PC-9 (cell line): ENCODE data around the gene FNIP2. TPM values are rescaled to one million over a fixed set of nuclear protein-coding genes. Genes with fewer than 3 reads are reported as not detected.
A peak's percentile ranks its signal among the peaks of the same experiment; 100 is the strongest.

Experiments used
- BruUV-seq: library from RNA; stranded (reverse); fragments of 400-500 nt; replicated peaks from 2 replicates; lab custom pipeline; 2021; lab: Mats Ljungman, UMichigan
- CTCF ChIA-PET: fragments of 300-600 bp; sonication (Branson Sonifier 250); formaldehyde crosslinking; loops from one replicate; lab custom pipeline; 2022; ENCODE audit warnings: antibody characterized with exemption; lab: Charles Lee
- POLR2A ChIA-PET: fragments of 300-600 bp; sonication (Branson Sonifier 250); formaldehyde crosslinking; loops from one replicate; lab custom pipeline; 2022; ENCODE audit warnings: antibody characterized with exemption; ENCODE audit not compliant: unreplicated experiment; lab: Charles Lee
- DNase-seq, 2 experiments: peaks; one replicate each; pipeline versions ENCODE4 v3.0.0 to v3.0.0-alpha.2; 2015 to 2022; ENCODE audit warnings: mixed read lengths in 1 of 2
- H2AFZ ChIP-seq: fragments of 200-600 bp; sonication (generic); 2 replicates; pipeline ENCODE4 v1.8.1; 2017; ENCODE audit warnings: antibody characterized with exemption
- H3F3A ChIP-seq: fragments of 200-600 bp; sonication (generic); 2 replicates; pipeline ENCODE4 v1.8.1; 2017; ENCODE audit warnings: antibody characterized with exemption, mild to moderate bottlenecking, low read depth; ENCODE audit not compliant: insufficient read depth
- H3K27ac ChIP-seq: fragments of 200-600 bp; sonication (generic); 2 replicates; pipeline ENCODE4 v1.6.1; 2016; ENCODE audit warnings: mixed run types
- H3K27me3 ChIP-seq: fragments of 200-600 bp; sonication (generic); 2 replicates; pipeline ENCODE4 v1.6.1; 2016; ENCODE audit warnings: low read depth, mixed run types; ENCODE audit not compliant: insufficient read depth
- H3K36me3 ChIP-seq: fragments of 200-600 bp; sonication (generic); 2 replicates; pipeline ENCODE4 v1.6.1; 2016; ENCODE audit warnings: low read depth, mixed run types
- H3K4me1 ChIP-seq: fragments of 200-600 bp; sonication (generic); replicated peaks from 2 replicates; pipeline ENCODE4 v1.6.1; 2016; ENCODE audit warnings: mixed run types; ENCODE audit not compliant: insufficient read depth
- H3K4me2 ChIP-seq: fragments of 200-600 bp; sonication (generic); 2 replicates; pipeline ENCODE4 v1.6.1; 2017; ENCODE audit warnings: mixed run types
- H3K4me3 ChIP-seq: fragments of 200-600 bp; sonication (generic); 2 replicates; pipeline ENCODE4 v1.6.1; 2016; ENCODE audit warnings: mixed run types
- H3K79me2 ChIP-seq: fragments of 200-600 bp; sonication (generic); 2 replicates; pipeline ENCODE4 v1.6.1; 2017; ENCODE audit warnings: low read depth, mixed run types
- H3K9me2 ChIP-seq: fragments of 200-600 bp; sonication (generic); 2 replicates; pipeline ENCODE4 v1.8.1; 2017; ENCODE audit warnings: mild to moderate bottlenecking; ENCODE audit not compliant: insufficient read depth
- H3K9me3 ChIP-seq: fragments of 200-600 bp; sonication (generic); 2 replicates; pipeline ENCODE4 v1.8.1; 2016; ENCODE audit warnings: low read depth; ENCODE audit not compliant: insufficient read depth
- H4K20me1 ChIP-seq: fragments of 200-600 bp; sonication (generic); 2 replicates; pipeline ENCODE4 v1.8.1; 2017; ENCODE audit not compliant: insufficient read depth
- CTCF ChIP-seq: fragments of 200-600 bp; sonication (generic); conservative IDR thresholded peaks from 2 replicates; pipeline ENCODE4 v1.6.1; 2017; ENCODE audit warnings: mixed run types, antibody characterized with exemption, mild to moderate bottlenecking, moderate library complexity
- EZH2 ChIP-seq: fragments of 200-600 bp; sonication (generic); IDR thresholded peaks from 2 replicates; pipeline ENCODE4 v1.8.0; 2017; ENCODE audit warnings: antibody characterized with exemption, low read depth
- intact Hi-C: fragments of 100-400 bp; cut with micrococcal nuclease; formaldehyde crosslinking; loops from one replicate; pipeline ENCODE4 v1.10.0; 2022; ENCODE audit not compliant: unreplicated experiment
- total RNA-seq: library from RNA; stranded (reverse); gene quantifications from 2 replicates; pipeline ENCODE4 v1.2.3, GENCODE V29; 2021

FNIP2 gene
- total RNA-seq, 1 experiment from 2014 or later = 2.5 TPM

DNA sequence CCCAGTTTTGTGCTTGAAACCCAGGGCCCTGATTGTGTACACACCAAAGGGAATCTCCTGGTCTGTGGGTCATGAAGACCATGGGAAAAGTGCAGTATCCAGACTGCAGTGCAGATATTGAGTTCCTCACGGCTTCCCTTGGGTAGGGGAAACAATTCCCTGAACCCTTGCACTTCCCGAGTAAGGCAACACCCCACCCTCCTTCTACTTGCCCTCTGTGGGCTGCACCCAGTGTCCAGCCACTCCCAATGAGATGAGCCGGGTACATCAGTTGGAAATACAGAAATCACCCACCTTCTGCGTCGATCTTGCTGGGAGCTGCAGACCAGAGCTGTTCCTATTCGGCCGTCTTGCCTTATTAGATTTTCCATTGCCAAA lies 134.2 kb downstream of the FNIP2 start:
- H3K4me2 ChIP-seq = peak overlapping the region; percentile 16; the same call in 1 of the 2 replicates
- no peaks in the 10 kb centered on the region for H3K79me2 ChIP-seq
- no peak overlapping the region for H2AFZ ChIP-seq
- no TSS peak for BruUV-seq
- no peak overlapping the region for H3K4me3 ChIP-seq
- no peaks in the 10 kb centered on the region for H3K9me3 ChIP-seq
- no peaks in the 10 kb centered on the region for H3F3A ChIP-seq
- ChIA-PET CTCF (no interaction called here), POLR2A (no interaction called here)
- H3K36me3 ChIP-seq = no peaks in the 10 kb centered on the region
- no peaks in the 10 kb centered on the region for H4K20me1 ChIP-seq
- H3K9me2 ChIP-seq = no peaks in the 10 kb centered on the region
- peaks cover 12% of the 10 kb centered on the region for H3K4me1 ChIP-seq
- TF ChIP-seq EZH2 (no peak), CTCF (no peak)
- H3K27me3 ChIP-seq = no peaks in the 10 kb centered on the region
- no peak overlapping the region for H3K27ac ChIP-seq
- no peak for DNase-seq
- intact Hi-C loops = no loop called here

GRCh38 chr4:158903472-158904043 lies 134.7 kb downstream of the FNIP2 start:
- Histone ChIP-seq H3K4me2 (no peak overlapping the region), H3F3A (no peaks in the 10 kb centered on the region), H3K79me2 (no peaks in the 10 kb centered on the region), H3K27me3 (no peaks in the 10 kb centered on the region), H3K27ac (no peak overlapping the region), H3K36me3 (no peaks in the 10 kb centered on the region), H3K9me2 (no peaks in the 10 kb centered on the region), H3K9me3 (no peaks in the 10 kb centered on the region), H2AFZ (no peak overlapping the region), H4K20me1 (no peaks in the 10 kb centered on the region), H3K4me1 (peaks cover 12% of the 10 kb centered on the region), H3K4me3 (no peak overlapping the region)
- ChIA-PET POLR2A (no interaction called here), CTCF (no interaction called here)
- no peak for TF ChIP-seq CTCF
- DNase-seq = no peak
- intact Hi-C loops = no loop called here
- BruUV-seq = no TSS peak

- Histone ChIP-seq H3K36me3 (no peaks in the 10 kb centered on the region), H3K9me3 (no peaks in the 10 kb centered on the region), H3F3A (no peaks in the 10 kb centered on the region), H3K9me2 (no peaks in the 10 kb centered on the region), H3K27ac (no peak overlapping the region), H3K4me3 (no peak overlapping the region), H3K4me1 (peaks cover 12% of the 10 kb centered on the region), H2AFZ (no peak overlapping the region), H4K20me1 (no peaks in the 10 kb centered on the region), H3K27me3 (no peaks in the 10 kb centered on the region), H3K79me2 (no peaks in the 10 kb centered on the region), H3K4me2 (no peak overlapping the region)
- no TSS peak for BruUV-seq
- CTCF ChIA-PET = no interaction called here
- no peak for TF ChIP-seq EZH2
- POLR2A ChIA-PET = interaction anchor here (0.6 kb wide), 1 partner anchor 94 kb away, joined by 3 read pairs; no protein-coding TSS in a partner anchor
- no peak for DNase-seq
- intact Hi-C loops = no loop called here
Observed at GRCh38 chr4:158904815-158905214, 136.0 kb downstream of the FNIP2 start.

DNA sequence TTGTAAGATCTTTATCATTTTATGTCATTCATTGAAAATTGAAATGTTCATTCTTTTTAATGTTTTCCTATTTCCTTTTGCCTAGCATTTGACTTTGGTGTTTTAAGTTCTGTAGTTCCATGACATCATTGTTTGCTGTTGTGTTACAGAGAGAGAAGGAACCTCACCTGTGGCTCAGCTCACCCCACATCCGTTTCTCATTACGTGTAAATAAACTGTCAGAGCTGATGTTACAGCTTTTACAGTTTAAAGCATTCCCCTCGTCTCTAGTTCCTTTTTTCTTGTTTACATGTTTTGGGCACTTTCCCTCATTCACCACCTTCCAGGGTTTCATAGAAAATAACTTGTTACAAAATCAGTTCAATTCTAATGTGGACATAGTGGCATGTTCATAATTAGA lies 137.2 kb downstream of the FNIP2 start:
- no peaks in the 10 kb centered on the region for H3K27me3 ChIP-seq
- intact Hi-C loops = no loop called here
- no peaks in the 10 kb centered on the region for H3K79me2 ChIP-seq
- no peaks in the 10 kb centered on the region for H3F3A ChIP-seq
- no peaks in the 10 kb centered on the region for H3K36me3 ChIP-seq
- no peak overlapping the region for H2AFZ ChIP-seq
- no peak for DNase-seq
- ChIA-PET CTCF (no interaction called here), POLR2A (no interaction called here)
- peaks cover 12% of the 10 kb centered on the region for H3K4me1 ChIP-seq
- H3K9me3 ChIP-seq = no peaks in the 10 kb centered on the region
- no TSS peak for BruUV-seq
- no peaks in the 10 kb centered on the region for H3K9me2 ChIP-seq
- TF ChIP-seq CTCF (no peak), EZH2 (no peak)
- no peaks in the 10 kb centered on the region for H4K20me1 ChIP-seq
- no peak overlapping the region for H3K27ac ChIP-seq
- H3K4me2 ChIP-seq = no peak overlapping the region
- H3K4me3 ChIP-seq = no peak overlapping the region
